H1 (cell line): ENCODE measurements around the gene SPOCK1. TPM values are rescaled to one million over a fixed set of nuclear protein-coding genes. Genes with fewer than 3 reads are reported as not detected.

Experiments used
- GTF2F1 ChIP-seq: IDR thresholded peaks from 2 replicates; pipeline ENCODE4 v1.6.1; 2012; ENCODE audit warnings: low read depth, low read length, improper control_type of control experiment, borderline replicate concordance
- RXRA ChIP-seq: IDR thresholded peaks from 2 replicates; pipeline ENCODE4 v1.6.1; 2011; ENCODE audit warnings: low read depth, mild to moderate bottlenecking, low read length, moderate library complexity; ENCODE audit not compliant: insufficient read depth
- polyA plus RNA-seq, 7 experiments: library from polyadenylated mRNA; depleted of rRNA in 3 of 7; stranded (reverse) in 5 of 7; unstranded in 2 of 7; fragments of >200 nt in 5 of 7; fragments of 200-250 nt in 2 of 7; gene quantifications; 1 replicate in 5 of 7; 2 replicates in 1 of 7; 4 replicates in 1 of 7; pipeline versions ENCODE4 v1.2.1 to v1.2.3, GENCODE V29; 2011 to 2013; ENCODE audit warnings: missing spikeins in 2 of 7, mixed read lengths in 2 of 7
- total RNA-seq: library from RNA; stranded (reverse); fragmentation: NEBNext Ultra II Directional; extraction: Animal tissue kit (Norgen Biotek cat#: 25700); gene quantifications from 2 replicates; pipeline ENCODE4 v1.2.1, GENCODE V29; 2021
- TF ChIP-seq, protein P1 (sequence below): fragments of 300-600 bp; sonication (generic); IDR thresholded peaks from 2 replicates; pipeline ENCODE4 v1.7.1; 2012; ENCODE audit warnings: low read length, moderate library complexity, mild to moderate bottlenecking, inconsistent platforms; ENCODE audit not compliant: insufficient replicate concordance
- TF ChIP-seq, protein P2 (sequence below): IDR thresholded peaks from 2 replicates; pipeline ENCODE4 v1.6.1; 2012; ENCODE audit warnings: inconsistent platforms

Gene SPOCK1
- total and polyA plus RNA-seq, 2 of the 8 experiments (the other 6 are each of a cell fraction or from before 2014, with no cell fraction given): 6.9 to 18.1 TPM

DNA sequence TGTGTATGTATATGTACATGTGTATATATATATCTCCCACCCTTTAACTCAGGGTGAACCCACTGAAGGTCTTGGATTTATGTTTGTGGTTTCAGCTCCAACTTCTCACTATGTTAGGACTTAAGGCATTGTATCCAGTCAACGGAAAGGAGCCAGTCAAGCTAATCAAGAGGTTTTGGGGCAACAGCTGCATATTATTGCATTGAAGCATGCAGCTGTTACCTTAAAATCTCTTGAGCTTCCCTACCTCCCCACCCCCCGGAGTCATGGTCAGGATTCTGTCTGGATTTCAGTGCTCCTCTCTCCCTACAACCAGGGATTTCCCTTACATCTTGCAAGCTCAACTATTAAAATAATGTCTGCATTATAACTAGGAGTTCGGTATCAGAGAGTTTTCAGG, 399.5 kb downstream of the SPOCK1 start (continued):
- TF ChIP-seq, protein P1, sequence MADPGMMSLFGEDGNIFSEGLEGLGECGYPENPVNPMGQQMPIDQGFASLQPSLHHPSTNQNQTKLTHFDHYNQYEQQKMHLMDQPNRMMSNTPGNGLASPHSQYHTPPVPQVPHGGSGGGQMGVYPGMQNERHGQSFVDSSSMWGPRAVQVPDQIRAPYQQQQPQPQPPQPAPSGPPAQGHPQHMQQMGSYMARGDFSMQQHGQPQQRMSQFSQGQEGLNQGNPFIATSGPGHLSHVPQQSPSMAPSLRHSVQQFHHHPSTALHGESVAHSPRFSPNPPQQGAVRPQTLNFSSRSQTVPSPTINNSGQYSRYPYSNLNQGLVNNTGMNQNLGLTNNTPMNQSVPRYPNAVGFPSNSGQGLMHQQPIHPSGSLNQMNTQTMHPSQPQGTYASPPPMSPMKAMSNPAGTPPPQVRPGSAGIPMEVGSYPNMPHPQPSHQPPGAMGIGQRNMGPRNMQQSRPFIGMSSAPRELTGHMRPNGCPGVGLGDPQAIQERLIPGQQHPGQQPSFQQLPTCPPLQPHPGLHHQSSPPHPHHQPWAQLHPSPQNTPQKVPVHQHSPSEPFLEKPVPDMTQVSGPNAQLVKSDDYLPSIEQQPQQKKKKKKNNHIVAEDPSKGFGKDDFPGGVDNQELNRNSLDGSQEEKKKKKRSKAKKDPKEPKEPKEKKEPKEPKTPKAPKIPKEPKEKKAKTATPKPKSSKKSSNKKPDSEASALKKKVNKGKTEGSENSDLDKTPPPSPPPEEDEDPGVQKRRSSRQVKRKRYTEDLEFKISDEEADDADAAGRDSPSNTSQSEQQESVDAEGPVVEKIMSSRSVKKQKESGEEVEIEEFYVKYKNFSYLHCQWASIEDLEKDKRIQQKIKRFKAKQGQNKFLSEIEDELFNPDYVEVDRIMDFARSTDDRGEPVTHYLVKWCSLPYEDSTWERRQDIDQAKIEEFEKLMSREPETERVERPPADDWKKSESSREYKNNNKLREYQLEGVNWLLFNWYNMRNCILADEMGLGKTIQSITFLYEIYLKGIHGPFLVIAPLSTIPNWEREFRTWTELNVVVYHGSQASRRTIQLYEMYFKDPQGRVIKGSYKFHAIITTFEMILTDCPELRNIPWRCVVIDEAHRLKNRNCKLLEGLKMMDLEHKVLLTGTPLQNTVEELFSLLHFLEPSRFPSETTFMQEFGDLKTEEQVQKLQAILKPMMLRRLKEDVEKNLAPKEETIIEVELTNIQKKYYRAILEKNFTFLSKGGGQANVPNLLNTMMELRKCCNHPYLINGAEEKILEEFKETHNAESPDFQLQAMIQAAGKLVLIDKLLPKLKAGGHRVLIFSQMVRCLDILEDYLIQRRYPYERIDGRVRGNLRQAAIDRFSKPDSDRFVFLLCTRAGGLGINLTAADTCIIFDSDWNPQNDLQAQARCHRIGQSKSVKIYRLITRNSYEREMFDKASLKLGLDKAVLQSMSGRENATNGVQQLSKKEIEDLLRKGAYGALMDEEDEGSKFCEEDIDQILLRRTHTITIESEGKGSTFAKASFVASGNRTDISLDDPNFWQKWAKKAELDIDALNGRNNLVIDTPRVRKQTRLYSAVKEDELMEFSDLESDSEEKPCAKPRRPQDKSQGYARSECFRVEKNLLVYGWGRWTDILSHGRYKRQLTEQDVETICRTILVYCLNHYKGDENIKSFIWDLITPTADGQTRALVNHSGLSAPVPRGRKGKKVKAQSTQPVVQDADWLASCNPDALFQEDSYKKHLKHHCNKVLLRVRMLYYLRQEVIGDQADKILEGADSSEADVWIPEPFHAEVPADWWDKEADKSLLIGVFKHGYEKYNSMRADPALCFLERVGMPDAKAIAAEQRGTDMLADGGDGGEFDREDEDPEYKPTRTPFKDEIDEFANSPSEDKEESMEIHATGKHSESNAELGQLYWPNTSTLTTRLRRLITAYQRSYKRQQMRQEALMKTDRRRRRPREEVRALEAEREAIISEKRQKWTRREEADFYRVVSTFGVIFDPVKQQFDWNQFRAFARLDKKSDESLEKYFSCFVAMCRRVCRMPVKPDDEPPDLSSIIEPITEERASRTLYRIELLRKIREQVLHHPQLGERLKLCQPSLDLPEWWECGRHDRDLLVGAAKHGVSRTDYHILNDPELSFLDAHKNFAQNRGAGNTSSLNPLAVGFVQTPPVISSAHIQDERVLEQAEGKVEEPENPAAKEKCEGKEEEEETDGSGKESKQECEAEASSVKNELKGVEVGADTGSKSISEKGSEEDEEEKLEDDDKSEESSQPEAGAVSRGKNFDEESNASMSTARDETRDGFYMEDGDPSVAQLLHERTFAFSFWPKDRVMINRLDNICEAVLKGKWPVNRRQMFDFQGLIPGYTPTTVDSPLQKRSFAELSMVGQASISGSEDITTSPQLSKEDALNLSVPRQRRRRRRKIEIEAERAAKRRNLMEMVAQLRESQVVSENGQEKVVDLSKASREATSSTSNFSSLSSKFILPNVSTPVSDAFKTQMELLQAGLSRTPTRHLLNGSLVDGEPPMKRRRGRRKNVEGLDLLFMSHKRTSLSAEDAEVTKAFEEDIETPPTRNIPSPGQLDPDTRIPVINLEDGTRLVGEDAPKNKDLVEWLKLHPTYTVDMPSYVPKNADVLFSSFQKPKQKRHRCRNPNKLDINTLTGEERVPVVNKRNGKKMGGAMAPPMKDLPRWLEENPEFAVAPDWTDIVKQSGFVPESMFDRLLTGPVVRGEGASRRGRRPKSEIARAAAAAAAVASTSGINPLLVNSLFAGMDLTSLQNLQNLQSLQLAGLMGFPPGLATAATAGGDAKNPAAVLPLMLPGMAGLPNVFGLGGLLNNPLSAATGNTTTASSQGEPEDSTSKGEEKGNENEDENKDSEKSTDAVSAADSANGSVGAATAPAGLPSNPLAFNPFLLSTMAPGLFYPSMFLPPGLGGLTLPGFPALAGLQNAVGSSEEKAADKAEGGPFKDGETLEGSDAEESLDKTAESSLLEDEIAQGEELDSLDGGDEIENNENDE: no peak
- no peak for TF ChIP-seq RXRA
- TF ChIP-seq, protein P2, sequence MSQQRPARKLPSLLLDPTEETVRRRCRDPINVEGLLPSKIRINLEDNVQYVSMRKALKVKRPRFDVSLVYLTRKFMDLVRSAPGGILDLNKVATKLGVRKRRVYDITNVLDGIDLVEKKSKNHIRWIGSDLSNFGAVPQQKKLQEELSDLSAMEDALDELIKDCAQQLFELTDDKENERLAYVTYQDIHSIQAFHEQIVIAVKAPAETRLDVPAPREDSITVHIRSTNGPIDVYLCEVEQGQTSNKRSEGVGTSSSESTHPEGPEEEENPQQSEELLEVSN: no peak
- TF ChIP-seq GTF2F1: no peak
